Measurements from ENCODE around the gene CDA. TPM values are rescaled to one million over a fixed set of nuclear protein-coding genes. Genes with fewer than 3 reads are reported as not detected.

Gene CDA
- total and polyA plus RNA-seq, 10 of the 15 experiments (the other 5 are each of a cell fraction or from before 2014, with no cell fraction given), result not detected

- ATAC-seq (no peak), DNase-seq (ENCODE audit: low read depth, low spot score) (no peak), FAIRE-seq (no peak)
- Histone ChIP-seq H3K27ac (ENCODE audit: control insufficient read depth, insufficient read depth) (no peak overlapping the region), H3K4me3 (no peak overlapping the region), H2AFZ (ENCODE audit: control insufficient read depth, low read depth, low read length) (no peak overlapping the region), H4K20me1 (ENCODE audit: control insufficient read depth, insufficient read depth) (no peaks in the 10 kb centered on the region), H3K79me2 (ENCODE audit: control insufficient read depth, insufficient read depth, low read length) (no peaks in the 10 kb centered on the region), H3K27me3 (replicated peaks in 1 of 2; ENCODE audit: control insufficient read depth in 2 of 2, insufficient read depth in 2 of 2, low read length in 1 of 2) (peaks cover 5 to 10% of the 10 kb centered on the region in 2 experiments), H3K9ac (ENCODE audit: control insufficient read depth, insufficient read depth, low read length) (no peak overlapping the region), H3K4me1 (ENCODE audit: control insufficient read depth, insufficient read depth, low read length) (no peaks in the 10 kb centered on the region), H3K4me2 (ENCODE audit: control insufficient read depth, insufficient read depth) (no peak overlapping the region), H3K36me3 (ENCODE audit: control insufficient read depth in 2 of 2, insufficient read depth in 2 of 2, low read length in 1 of 2) (no peaks in the 10 kb centered on the region), H3K9me3 (replicated peaks; ENCODE audit: control insufficient read depth, insufficient read depth, low read length) (no peaks in the 10 kb centered on the region)
- RAD21 ChIA-PET (ENCODE audit: unreplicated experiment), result no interaction called here
- in situ Hi-C loops (cut with MboI), result no loop called here
- CTCF ChIA-PET, result no interaction called here
- intact Hi-C loops (cut with micrococcal nuclease; ENCODE audit: unreplicated experiment), result no loop called here
- 11% methylated on average over 7 of the region's 7 CpGs for WGBS (ENCODE audit: insufficient coverage, insufficient replicate concordance, low lambda C conversion rate, missing lambda C conversion rate)
- SMC1A ChIA-PET (ENCODE audit: uncharacterized antibody, unreplicated experiment), result no interaction called here
- BruUV-seq (replicated peaks), result no TSS peak
- POLR2A ChIA-PET, result no interaction called here
- no peak for TF ChIP-seq REST (IDR thresholded peaks at IDR 0.05; ENCODE audit: low read depth, low read length)
- TF ChIP-seq CUX1 (IDR thresholded peaks at IDR 0.05; ENCODE audit: insufficient replicate concordance, low read depth, low read length), result no peak
- TF ChIP-seq ZNF274 (IDR thresholded peaks at IDR 0.05; ENCODE audit: insufficient read depth, insufficient read length), result no peak
- TF ChIP-seq PAX8 (IDR thresholded peaks at IDR 0.05), result no peak
- no peak for TF ChIP-seq PKNOX1 (IDR thresholded peaks at IDR 0.05)
- no peak for TF ChIP-seq JUND (IDR thresholded peaks at IDR 0.05; ENCODE audit: low read depth, low read length)
- TF ChIP-seq CHD2 (IDR thresholded peaks at IDR 0.05; ENCODE audit: borderline replicate concordance, low read depth, low read length), result no peak
- no peak for TF ChIP-seq SREBF2 (IDR thresholded peaks at IDR 0.05; ENCODE audit: low read length)
- TF ChIP-seq RCOR1 (conservative IDR thresholded peaks at IDR 0.05; ENCODE audit: low read depth, low read length), result no peak
- no peak for TF ChIP-seq CBX3 (IDR thresholded peaks at IDR 0.05; ENCODE audit: borderline replicate concordance, low read depth)
- no peak for TF ChIP-seq TARDBP (IDR thresholded peaks at IDR 0.05; ENCODE audit: borderline replicate concordance)
- TF ChIP-seq ATF3 (IDR thresholded peaks at IDR 0.05; ENCODE audit: borderline replicate concordance, extremely low read depth, low read depth, low read length), result no peak
These were observed 33.7 kb upstream of the CDA start for GRCh38 chr1:20555025-20555757.
